ENCODE measurements around the gene MAD1L1. TPM values are rescaled to one million over a fixed set of nuclear protein-coding genes. Genes with fewer than 3 reads are reported as not detected.
A peak's percentile ranks its signal among the peaks of the same experiment; 100 is the strongest.

The MAD1L1 gene
- total and polyA plus RNA-seq, 2 of the 13 experiments (the other 11 are each of a cell fraction or from before 2014, with no cell fraction given), result 17.4 to 64.7 TPM

DNA sequence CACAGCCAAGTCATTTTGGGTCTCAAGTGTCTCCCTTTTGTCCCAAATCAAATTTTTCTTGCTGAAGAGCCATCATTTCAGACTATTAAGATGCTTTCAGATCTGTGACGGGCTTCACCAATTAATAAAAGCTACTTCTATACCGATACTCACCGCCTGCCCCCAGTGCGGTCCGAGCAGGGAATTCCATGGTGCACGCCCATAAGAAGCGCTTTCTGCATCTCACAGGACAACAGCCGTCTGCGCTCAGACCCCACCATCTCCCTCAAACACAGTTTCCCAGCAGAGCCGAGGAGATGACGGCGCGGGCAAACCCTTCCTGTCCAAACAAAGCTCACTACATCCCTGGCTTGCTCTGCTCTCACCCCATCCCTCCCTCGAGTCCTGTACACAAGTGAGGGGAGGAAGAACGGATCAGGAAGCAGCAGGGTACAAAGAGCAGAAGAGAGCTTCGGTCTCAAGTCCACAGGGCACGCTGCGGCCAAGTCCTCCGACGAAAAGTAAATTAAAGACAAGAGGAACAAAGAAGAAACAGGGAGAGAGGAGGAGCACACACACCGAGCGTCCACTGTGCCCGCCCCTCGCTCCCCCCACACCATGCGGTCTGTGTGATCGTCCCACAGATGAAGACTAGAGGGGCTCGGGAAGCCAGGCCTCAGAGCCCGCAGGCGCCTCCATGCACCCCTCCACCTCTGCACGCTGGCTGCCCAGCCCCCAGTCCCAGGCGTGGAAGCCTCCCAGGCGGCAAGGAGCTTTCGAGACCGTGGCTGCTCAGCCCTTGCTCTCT is 121.9 kb downstream of the MAD1L1 start (continued):
- no peak for TF ChIP-seq SNRNP70 (IDR thresholded peaks at IDR 0.05; ENCODE audit: low read depth, low read length)
- TF ChIP-seq, protein P1, sequence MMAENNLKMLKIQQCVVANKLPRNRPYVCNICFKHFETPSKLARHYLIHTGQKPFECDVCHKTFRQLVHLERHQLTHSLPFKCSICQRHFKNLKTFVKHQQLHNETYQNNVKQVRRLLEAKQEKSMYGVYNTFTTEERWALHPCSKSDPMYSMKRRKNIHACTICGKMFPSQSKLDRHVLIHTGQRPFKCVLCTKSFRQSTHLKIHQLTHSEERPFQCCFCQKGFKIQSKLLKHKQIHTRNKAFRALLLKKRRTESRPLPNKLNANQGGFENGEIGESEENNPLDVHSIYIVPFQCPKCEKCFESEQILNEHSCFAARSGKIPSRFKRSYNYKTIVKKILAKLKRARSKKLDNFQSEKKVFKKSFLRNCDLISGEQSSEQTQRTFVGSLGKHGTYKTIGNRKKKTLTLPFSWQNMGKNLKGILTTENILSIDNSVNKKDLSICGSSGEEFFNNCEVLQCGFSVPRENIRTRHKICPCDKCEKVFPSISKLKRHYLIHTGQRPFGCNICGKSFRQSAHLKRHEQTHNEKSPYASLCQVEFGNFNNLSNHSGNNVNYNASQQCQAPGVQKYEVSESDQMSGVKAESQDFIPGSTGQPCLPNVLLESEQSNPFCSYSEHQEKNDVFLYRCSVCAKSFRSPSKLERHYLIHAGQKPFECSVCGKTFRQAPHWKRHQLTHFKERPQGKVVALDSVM (CRISPR knock-in tag; IDR thresholded peaks at IDR 0.05), result peak; percentile 30; the same call in 1 of the 2 replicates
- TF ChIP-seq MLX (CRISPR knock-in tag; IDR thresholded peaks at IDR 0.05), result no peak; the same call in none of the 2 replicates
- no peak for TF ChIP-seq PLRG1 (conservative IDR thresholded peaks at IDR 0.05)
- TF ChIP-seq, protein P2, sequence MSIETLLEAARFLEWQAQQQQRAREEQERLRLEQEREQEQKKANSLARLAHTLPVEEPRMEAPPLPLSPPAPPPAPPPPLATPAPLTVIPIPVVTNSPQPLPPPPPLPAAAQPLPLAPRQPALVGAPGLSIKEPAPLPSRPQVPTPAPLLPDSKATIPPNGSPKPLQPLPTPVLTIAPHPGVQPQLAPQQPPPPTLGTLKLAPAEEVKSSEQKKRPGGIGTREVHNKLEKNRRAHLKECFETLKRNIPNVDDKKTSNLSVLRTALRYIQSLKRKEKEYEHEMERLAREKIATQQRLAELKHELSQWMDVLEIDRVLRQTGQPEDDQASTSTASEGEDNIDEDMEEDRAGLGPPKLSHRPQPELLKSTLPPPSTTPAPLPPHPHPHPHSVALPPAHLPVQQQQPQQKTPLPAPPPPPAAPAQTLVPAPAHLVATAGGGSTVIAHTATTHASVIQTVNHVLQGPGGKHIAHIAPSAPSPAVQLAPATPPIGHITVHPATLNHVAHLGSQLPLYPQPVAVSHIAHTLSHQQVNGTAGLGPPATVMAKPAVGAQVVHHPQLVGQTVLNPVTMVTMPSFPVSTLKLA (IDR thresholded peaks at IDR 0.05), result no peak
- TF ChIP-seq CENPX (CRISPR knock-in tag; IDR thresholded peaks at IDR 0.05), result no peak
- TF ChIP-seq ZNF543 (CRISPR knock-in tag; IDR thresholded peaks at IDR 0.05), result peak; percentile 58; the same call in 1 of the 2 replicates
- no peak for TF ChIP-seq PBX3 (CRISPR knock-in tag; IDR thresholded peaks at IDR 0.05; ENCODE audit: borderline replicate concordance)
- TF ChIP-seq SETDB1 (CRISPR knock-in tag; IDR thresholded peaks at IDR 0.05; ENCODE audit: borderline replicate concordance), result no peak
- no peak for TF ChIP-seq NONO (IDR thresholded peaks at IDR 0.05)
- peak; percentile 71 for TF ChIP-seq NONO (CRISPR knock-in tag; conservative IDR thresholded peaks at IDR 0.05)
- 0 out of 2 replicates have a peak, but pooled peaks have one; percentile 15 for TF ChIP-seq HHEX (CRISPR knock-in tag; IDR thresholded peaks at IDR 0.05)
- TF ChIP-seq PRPF4 (IDR thresholded peaks at IDR 0.05; ENCODE audit: low read depth, low read length, poor library complexity, severe bottlenecking), result peak; percentile 46
- peak; percentile 88 for TF ChIP-seq RXRB (CRISPR knock-in tag; IDR thresholded peaks at IDR 0.05; ENCODE audit: borderline replicate concordance)
- no peak for TF ChIP-seq NCOA1 (CRISPR knock-in tag; IDR thresholded peaks at IDR 0.05)
- TF ChIP-seq, protein P3, sequence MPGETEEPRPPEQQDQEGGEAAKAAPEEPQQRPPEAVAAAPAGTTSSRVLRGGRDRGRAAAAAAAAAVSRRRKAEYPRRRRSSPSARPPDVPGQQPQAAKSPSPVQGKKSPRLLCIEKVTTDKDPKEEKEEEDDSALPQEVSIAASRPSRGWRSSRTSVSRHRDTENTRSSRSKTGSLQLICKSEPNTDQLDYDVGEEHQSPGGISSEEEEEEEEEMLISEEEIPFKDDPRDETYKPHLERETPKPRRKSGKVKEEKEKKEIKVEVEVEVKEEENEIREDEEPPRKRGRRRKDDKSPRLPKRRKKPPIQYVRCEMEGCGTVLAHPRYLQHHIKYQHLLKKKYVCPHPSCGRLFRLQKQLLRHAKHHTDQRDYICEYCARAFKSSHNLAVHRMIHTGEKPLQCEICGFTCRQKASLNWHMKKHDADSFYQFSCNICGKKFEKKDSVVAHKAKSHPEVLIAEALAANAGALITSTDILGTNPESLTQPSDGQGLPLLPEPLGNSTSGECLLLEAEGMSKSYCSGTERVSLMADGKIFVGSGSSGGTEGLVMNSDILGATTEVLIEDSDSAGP (CRISPR knock-in tag; IDR thresholded peaks at IDR 0.05; ENCODE audit: borderline replicate concordance), result peak; percentile 70
- TF ChIP-seq ELK4 (CRISPR knock-in tag; IDR thresholded peaks at IDR 0.05; ENCODE audit: borderline replicate concordance), result no peak
- TF ChIP-seq ZNF619 (CRISPR knock-in tag; IDR thresholded peaks at IDR 0.05), result no peak
- peak; percentile 81; the same call in 1 of the 2 replicates for TF ChIP-seq ZNF776 (CRISPR knock-in tag; IDR thresholded peaks at IDR 0.05)

All from HepG2 (cell line).